ENCODE results near the gene RAPGEF1. TPM values are rescaled to one million over a fixed set of nuclear protein-coding genes. Genes with fewer than 3 reads are reported as not detected.
A peak's percentile ranks its signal among the peaks of the same experiment; 100 is the strongest.

RAPGEF1 gene
- total and polyA plus RNA-seq, 2 of the 13 experiments (the other 11 are each of a cell fraction or from before 2014, with no cell fraction given), result 21.2 to 38.9 TPM

DNA sequence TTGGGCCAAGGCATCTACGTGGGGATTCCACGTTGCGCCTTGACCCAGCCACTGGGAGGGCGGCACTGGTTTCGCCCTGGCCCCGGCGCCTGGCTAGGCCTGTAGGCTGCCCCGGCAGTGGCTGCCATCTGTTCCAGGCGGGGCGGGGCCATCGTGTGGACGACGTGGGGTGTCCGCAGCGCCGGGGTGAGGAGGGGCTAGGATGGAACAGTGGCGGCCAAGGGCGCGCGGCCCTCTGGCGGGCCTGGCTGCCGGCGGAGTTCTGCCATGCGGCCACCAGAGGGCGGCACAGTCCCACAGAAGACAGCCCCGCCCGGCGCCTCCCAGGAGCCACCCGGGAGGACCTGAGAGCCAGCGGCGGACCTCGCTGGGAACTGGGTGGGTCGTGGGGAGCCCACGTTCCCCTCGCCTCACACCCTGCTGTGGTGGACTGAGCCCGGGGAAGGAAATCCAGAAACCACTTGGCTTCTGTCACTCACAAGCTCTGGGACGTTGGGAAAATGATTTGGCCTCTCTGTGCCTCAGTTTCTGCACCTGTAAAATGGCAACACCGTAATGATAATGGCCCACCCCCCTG is 22.6 kb upstream of the RAPGEF1 start (continued):
- TF ChIP-seq ZNF530 (CRISPR knock-in tag; IDR thresholded peaks at IDR 0.05; ENCODE audit: low read depth), result no peak
- TF ChIP-seq GTF2F1 (IDR thresholded peaks at IDR 0.05; ENCODE audit: low read length), result no peak
- no peak for TF ChIP-seq ZNF570 (CRISPR knock-in tag; IDR thresholded peaks at IDR 0.05; ENCODE audit: borderline replicate concordance)
- TF ChIP-seq, protein P1, sequence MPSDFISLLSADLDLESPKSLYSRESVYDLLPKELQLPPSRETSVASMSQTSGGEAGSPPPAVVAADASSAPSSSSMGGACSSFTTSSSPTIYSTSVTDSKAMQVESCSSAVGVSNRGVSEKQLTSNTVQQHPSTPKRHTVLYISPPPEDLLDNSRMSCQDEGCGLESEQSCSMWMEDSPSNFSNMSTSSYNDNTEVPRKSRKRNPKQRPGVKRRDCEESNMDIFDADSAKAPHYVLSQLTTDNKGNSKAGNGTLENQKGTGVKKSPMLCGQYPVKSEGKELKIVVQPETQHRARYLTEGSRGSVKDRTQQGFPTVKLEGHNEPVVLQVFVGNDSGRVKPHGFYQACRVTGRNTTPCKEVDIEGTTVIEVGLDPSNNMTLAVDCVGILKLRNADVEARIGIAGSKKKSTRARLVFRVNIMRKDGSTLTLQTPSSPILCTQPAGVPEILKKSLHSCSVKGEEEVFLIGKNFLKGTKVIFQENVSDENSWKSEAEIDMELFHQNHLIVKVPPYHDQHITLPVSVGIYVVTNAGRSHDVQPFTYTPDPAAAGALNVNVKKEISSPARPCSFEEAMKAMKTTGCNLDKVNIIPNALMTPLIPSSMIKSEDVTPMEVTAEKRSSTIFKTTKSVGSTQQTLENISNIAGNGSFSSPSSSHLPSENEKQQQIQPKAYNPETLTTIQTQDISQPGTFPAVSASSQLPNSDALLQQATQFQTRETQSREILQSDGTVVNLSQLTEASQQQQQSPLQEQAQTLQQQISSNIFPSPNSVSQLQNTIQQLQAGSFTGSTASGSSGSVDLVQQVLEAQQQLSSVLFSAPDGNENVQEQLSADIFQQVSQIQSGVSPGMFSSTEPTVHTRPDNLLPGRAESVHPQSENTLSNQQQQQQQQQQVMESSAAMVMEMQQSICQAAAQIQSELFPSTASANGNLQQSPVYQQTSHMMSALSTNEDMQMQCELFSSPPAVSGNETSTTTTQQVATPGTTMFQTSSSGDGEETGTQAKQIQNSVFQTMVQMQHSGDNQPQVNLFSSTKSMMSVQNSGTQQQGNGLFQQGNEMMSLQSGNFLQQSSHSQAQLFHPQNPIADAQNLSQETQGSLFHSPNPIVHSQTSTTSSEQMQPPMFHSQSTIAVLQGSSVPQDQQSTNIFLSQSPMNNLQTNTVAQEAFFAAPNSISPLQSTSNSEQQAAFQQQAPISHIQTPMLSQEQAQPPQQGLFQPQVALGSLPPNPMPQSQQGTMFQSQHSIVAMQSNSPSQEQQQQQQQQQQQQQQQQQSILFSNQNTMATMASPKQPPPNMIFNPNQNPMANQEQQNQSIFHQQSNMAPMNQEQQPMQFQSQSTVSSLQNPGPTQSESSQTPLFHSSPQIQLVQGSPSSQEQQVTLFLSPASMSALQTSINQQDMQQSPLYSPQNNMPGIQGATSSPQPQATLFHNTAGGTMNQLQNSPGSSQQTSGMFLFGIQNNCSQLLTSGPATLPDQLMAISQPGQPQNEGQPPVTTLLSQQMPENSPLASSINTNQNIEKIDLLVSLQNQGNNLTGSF (CRISPR knock-in tag; IDR thresholded peaks at IDR 0.05), result no peak
- TF ChIP-seq ZNF766 (CRISPR knock-in tag; IDR thresholded peaks at IDR 0.05; ENCODE audit: borderline replicate concordance), result no peak
- peak; percentile 59; the same call in 1 of the 2 replicates for TF ChIP-seq ZFY (CRISPR knock-in tag; IDR thresholded peaks at IDR 0.05)
- TF ChIP-seq, protein P2, sequence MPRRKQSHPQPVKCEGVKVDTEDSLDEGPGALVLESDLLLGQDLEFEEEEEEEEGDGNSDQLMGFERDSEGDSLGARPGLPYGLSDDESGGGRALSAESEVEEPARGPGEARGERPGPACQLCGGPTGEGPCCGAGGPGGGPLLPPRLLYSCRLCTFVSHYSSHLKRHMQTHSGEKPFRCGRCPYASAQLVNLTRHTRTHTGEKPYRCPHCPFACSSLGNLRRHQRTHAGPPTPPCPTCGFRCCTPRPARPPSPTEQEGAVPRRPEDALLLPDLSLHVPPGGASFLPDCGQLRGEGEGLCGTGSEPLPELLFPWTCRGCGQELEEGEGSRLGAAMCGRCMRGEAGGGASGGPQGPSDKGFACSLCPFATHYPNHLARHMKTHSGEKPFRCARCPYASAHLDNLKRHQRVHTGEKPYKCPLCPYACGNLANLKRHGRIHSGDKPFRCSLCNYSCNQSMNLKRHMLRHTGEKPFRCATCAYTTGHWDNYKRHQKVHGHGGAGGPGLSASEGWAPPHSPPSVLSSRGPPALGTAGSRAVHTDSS (CRISPR knock-in tag; conservative IDR thresholded peaks at IDR 0.05), result no peak
- TF ChIP-seq, protein P3, sequence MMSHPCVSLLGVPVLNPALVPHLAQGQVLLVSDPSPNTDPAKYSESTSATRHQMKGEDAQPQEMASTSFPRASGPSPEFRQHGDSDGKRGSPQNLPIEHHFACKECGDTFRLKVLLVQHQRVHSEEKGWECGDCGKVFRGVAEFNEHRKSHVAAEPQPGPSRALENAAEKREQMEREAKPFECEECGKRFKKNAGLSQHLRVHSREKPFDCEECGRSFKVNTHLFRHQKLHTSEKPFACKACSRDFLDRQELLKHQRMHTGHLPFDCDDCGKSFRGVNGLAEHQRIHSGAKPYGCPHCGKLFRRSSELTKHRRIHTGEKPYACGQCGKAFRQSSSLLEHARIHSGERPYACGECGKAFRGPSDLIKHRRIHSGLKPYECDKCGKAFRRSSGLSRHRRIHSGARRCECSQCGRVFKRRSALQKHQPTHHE (CRISPR knock-in tag; IDR thresholded peaks at IDR 0.05; ENCODE audit: borderline replicate concordance), result no peak
- TF ChIP-seq, protein P4, sequence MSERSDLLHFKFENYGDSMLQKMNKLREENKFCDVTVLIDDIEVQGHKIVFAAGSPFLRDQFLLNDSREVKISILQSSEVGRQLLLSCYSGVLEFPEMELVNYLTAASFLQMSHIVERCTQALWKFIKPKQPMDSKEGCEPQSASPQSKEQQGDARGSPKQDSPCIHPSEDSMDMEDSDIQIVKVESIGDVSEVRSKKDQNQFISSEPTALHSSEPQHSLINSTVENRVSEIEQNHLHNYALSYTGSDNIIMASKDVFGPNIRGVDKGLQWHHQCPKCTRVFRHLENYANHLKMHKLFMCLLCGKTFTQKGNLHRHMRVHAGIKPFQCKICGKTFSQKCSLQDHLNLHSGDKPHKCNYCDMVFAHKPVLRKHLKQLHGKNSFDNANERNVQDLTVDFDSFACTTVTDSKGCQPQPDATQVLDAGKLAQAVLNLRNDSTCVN (CRISPR knock-in tag; IDR thresholded peaks at IDR 0.05; ENCODE audit: borderline replicate concordance), result no peak
- TF ChIP-seq NAIF1 (CRISPR knock-in tag; IDR thresholded peaks at IDR 0.05; ENCODE audit: borderline replicate concordance), result no peak
- TF ChIP-seq ISX (CRISPR knock-in tag; conservative IDR thresholded peaks at IDR 0.05), result no peak
- TF ChIP-seq ZNF136 (CRISPR knock-in tag; IDR thresholded peaks at IDR 0.05; ENCODE audit: low read depth), result no peak
- no peak for TF ChIP-seq NFATC3 (CRISPR knock-in tag; IDR thresholded peaks at IDR 0.05)
- TF ChIP-seq, protein P5, sequence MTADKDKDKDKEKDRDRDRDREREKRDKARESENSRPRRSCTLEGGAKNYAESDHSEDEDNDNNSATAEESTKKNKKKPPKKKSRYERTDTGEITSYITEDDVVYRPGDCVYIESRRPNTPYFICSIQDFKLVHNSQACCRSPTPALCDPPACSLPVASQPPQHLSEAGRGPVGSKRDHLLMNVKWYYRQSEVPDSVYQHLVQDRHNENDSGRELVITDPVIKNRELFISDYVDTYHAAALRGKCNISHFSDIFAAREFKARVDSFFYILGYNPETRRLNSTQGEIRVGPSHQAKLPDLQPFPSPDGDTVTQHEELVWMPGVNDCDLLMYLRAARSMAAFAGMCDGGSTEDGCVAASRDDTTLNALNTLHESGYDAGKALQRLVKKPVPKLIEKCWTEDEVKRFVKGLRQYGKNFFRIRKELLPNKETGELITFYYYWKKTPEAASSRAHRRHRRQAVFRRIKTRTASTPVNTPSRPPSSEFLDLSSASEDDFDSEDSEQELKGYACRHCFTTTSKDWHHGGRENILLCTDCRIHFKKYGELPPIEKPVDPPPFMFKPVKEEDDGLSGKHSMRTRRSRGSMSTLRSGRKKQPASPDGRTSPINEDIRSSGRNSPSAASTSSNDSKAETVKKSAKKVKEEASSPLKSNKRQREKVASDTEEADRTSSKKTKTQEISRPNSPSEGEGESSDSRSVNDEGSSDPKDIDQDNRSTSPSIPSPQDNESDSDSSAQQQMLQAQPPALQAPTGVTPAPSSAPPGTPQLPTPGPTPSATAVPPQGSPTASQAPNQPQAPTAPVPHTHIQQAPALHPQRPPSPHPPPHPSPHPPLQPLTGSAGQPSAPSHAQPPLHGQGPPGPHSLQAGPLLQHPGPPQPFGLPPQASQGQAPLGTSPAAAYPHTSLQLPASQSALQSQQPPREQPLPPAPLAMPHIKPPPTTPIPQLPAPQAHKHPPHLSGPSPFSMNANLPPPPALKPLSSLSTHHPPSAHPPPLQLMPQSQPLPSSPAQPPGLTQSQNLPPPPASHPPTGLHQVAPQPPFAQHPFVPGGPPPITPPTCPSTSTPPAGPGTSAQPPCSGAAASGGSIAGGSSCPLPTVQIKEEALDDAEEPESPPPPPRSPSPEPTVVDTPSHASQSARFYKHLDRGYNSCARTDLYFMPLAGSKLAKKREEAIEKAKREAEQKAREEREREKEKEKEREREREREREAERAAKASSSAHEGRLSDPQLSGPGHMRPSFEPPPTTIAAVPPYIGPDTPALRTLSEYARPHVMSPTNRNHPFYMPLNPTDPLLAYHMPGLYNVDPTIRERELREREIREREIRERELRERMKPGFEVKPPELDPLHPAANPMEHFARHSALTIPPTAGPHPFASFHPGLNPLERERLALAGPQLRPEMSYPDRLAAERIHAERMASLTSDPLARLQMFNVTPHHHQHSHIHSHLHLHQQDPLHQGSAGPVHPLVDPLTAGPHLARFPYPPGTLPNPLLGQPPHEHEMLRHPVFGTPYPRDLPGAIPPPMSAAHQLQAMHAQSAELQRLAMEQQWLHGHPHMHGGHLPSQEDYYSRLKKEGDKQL (CRISPR knock-in tag; IDR thresholded peaks at IDR 0.05; ENCODE audit: low read depth), result no peak
